Brain microvascular endothelial cell (primary cell): ENCODE results near the gene CAMK2A.

ENCODE experiments used
- DNase-seq: peaks from one replicate; pipeline ENCODE4 v3.0.0-alpha.2; 2020
- H3K27ac ChIP-seq: fragments of 250-450 bp; sonication (Bioruptor Pico); 2 replicates; pipeline ENCODE4 v1.5.1; 2020; ENCODE audit warnings: mild to moderate bottlenecking, moderate library complexity
- H3K27me3 ChIP-seq: fragments of 250-450 bp; sonication (Bioruptor Pico); replicated peaks from 2 replicates; pipeline ENCODE4 v1.5.1; 2020; ENCODE audit warnings: mild to moderate bottlenecking
- H3K36me3 ChIP-seq: fragments of 250-450 bp; sonication (Bioruptor Pico); replicated peaks from 2 replicates; pipeline ENCODE4 v1.5.1; 2020; ENCODE audit warnings: mild to moderate bottlenecking
- H3K4me3 ChIP-seq: 2 replicates; pipeline ENCODE4 v1.5.1; 2011; ENCODE audit warnings: low read depth, mild to moderate bottlenecking, control low read depth, low read length, moderate library complexity
- in situ Hi-C: cut with HindIII; loops from 2 replicates; pipeline ENCODE4 v1.10.0; 2017; ENCODE audit warnings: low sequenced_read_pairs, low pct_ligation_motif_present
- TF ChIP-seq, protein P1 (sequence below): IDR thresholded peaks from 2 replicates; pipeline ENCODE4 v1.5.1; 2011; ENCODE audit warnings: low read depth, mild to moderate bottlenecking, moderate library complexity, low read length, control low read depth, inconsistent platforms; ENCODE audit errors: missing control alignments

Gene CAMK2A

DNA sequence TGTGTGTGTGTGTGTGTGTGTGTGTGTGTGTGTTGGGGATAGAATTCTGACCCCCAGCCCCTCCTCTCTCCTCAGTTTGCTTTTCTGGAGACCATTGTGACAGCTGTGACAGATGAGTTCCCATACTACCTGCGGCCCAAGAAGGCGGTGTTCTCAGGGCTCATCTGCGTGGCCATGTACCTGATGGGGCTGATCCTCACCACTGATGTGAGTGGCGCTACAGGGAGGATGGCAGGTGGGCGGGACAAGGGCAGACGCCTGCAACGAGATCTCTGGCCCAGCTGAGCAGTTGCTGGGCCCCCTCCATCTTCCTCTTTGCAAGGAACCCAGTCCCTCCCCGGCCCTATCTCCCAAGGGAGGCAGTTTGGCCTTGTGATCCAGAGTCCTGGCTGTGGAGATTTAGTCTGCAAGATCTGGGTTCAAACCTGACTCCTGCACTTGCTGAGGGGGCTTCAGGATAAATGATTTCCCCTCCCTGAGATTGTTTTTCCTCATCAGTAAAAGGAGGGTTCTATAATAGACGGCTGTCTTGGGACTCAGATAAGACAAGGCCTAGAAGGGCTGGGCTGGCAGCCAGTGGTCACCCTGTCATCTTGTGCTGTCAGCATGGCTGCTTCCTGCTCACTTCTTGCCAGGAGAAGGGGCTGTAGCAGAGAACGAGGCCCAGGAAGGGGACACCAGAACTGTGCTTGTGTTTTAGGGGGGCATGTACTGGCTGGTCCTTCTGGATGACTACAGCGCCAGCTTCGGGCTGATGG is 85.6 kb downstream of the CAMK2A start:
- TF ChIP-seq, protein P1, sequence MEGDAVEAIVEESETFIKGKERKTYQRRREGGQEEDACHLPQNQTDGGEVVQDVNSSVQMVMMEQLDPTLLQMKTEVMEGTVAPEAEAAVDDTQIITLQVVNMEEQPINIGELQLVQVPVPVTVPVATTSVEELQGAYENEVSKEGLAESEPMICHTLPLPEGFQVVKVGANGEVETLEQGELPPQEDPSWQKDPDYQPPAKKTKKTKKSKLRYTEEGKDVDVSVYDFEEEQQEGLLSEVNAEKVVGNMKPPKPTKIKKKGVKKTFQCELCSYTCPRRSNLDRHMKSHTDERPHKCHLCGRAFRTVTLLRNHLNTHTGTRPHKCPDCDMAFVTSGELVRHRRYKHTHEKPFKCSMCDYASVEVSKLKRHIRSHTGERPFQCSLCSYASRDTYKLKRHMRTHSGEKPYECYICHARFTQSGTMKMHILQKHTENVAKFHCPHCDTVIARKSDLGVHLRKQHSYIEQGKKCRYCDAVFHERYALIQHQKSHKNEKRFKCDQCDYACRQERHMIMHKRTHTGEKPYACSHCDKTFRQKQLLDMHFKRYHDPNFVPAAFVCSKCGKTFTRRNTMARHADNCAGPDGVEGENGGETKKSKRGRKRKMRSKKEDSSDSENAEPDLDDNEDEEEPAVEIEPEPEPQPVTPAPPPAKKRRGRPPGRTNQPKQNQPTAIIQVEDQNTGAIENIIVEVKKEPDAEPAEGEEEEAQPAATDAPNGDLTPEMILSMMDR = no peak
- Histone ChIP-seq H3K27ac (no peak overlapping the region), H3K27me3 (no peaks in the 10 kb centered on the region), H3K4me3 (no peak overlapping the region), H3K36me3 (no peaks in the 10 kb centered on the region)
- in situ Hi-C loops = no loop called here
- DNase-seq = no peak

DNA sequence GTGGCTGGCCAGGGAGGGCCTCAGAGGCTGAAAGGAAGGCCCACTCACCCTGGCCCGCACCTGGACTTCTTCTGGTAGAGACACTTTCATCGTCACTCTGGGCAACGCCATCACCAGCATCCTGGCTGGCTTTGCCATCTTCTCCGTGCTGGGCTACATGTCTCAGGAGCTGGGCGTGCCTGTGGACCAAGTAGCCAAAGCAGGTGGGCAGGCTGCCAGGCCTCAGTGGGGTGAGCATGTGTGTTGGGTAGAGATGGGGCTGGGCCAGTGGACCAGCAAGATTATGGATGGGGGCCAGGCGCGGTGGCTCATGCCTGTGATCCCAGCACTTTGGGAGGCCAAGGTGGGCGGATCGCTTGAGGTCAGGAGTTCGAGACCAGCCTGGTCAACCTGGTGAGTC is 87.1 kb downstream of the CAMK2A start:
- in situ Hi-C loops = no loop called here
- TF ChIP-seq, protein P1 = no peak
- Histone ChIP-seq H3K36me3 (no peaks in the 10 kb centered on the region), H3K4me3 (no peak overlapping the region), H3K27ac (no peak overlapping the region), H3K27me3 (peaks cover 2% of the 10 kb centered on the region)
- DNase-seq = no peak

DNA sequence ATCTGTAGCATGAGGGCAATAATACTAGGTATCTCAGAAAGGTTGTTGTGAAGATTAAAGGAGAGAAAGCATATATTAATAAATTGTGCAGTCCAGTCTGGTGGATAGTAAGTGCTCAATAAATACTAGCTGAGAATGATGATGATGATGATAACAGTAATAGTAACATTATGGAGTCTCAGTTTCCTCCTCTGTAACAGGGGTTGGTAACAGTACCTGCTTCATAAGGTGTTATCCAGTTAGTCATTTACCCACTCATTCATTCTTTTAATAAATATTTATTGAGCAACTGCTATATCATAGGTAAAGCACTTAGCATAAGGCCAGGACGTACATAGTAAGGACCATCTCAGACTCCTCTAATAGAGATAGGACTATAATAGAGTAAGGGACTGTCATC is 92.1 kb downstream of the CAMK2A start:
- no peak for DNase-seq
- in situ Hi-C loops = no loop called here
- H3K4me3 ChIP-seq = no peak overlapping the region
- peaks cover 4% of the 10 kb centered on the region for H3K27me3 ChIP-seq
- H3K27ac ChIP-seq = no peak overlapping the region
- TF ChIP-seq, protein P1 = no peak
- no peaks in the 10 kb centered on the region for H3K36me3 ChIP-seq

DNA sequence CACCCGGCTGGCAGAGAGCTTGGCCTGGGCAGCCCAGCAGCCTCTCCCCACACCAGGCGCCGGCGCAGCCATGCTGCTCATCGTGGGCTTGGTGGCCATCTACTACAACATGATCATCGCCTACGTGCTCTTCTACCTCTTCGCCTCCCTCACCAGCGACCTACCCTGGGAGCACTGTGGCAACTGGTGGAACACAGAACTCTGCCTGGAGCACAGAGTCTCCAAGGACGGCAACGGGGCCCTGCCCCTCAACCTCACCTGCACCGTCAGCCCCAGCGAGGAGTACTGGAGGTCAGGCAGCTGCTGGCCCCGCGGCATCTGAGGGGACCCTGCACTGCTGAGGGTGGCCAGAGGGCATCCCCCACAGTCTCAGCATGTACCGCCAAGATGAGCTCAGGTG is 92.6 kb downstream of the CAMK2A start:
- in situ Hi-C loops = no loop called here
- H3K4me3 ChIP-seq = no peak overlapping the region
- peaks cover 8% of the 10 kb centered on the region for H3K27me3 ChIP-seq
- TF ChIP-seq, protein P1 = no peak
- H3K27ac ChIP-seq = no peak overlapping the region
- no peak for DNase-seq
- no peaks in the 10 kb centered on the region for H3K36me3 ChIP-seq

DNA sequence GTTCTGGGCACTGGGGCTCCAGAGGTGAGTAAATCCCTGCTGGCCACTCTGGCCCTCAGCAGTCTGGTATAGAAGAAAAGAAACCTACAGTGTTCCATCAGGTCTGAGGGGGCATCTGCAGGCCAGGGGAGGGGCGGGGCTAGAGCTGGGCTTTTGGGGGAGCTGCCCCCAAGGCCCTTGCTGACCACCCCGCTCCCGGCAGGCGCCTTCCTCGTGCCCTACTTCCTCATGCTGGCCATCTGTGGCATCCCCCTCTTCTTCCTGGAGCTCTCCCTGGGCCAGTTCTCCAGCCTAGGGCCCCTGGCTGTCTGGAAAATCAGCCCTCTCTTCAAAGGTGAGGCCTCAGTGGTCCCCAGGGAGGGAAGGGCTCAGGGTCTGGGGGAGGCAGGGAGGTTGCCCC is 93.1 kb downstream of the CAMK2A start:
- H3K4me3 ChIP-seq = no peak overlapping the region
- in situ Hi-C loops = no loop called here
- no peaks in the 10 kb centered on the region for H3K36me3 ChIP-seq
- no peak overlapping the region for H3K27ac ChIP-seq
- no peak for DNase-seq
- peaks cover 8% of the 10 kb centered on the region for H3K27me3 ChIP-seq
- TF ChIP-seq, protein P1 = no peak
